Measurements from ENCODE around the gene PABPC3. TPM values are rescaled to one million over a fixed set of nuclear protein-coding genes. Genes with fewer than 3 reads are reported as not detected.

PABPC3 gene
- total and polyA plus RNA-seq, 2 donors (not counting 3 experiments of a cell fraction or from before 2014, with no cell fraction given) = 0.07 to 0.31 TPM

- H3K9me1 ChIP-seq (replicated peaks; ENCODE audit: control insufficient read depth, extremely low read depth, insufficient read depth, low read length) = no peaks in the 10 kb centered on the region
- no peaks in the 10 kb centered on the region for H3K36me3 ChIP-seq (ENCODE audit: control insufficient read depth in 2 of 2, extremely low read depth in 1 of 2, insufficient read depth in 2 of 2, low read length in 2 of 2)
- dilution Hi-C loops (cut with MboI; ENCODE audit: extremely low pct_ligation_motif_present, low sequenced_read_pairs) (no loop called here), intact Hi-C loops (cut with micrococcal nuclease) (no loop called here)
- H3K27me3 ChIP-seq (ENCODE audit: control insufficient read depth in 2 of 2, insufficient read depth in 2 of 2, low read length in 2 of 2) = peaks cover 23 to 36% of the 10 kb centered on the region in 2 experiments
- peak overlapping the region; percentile 59 for H2AFZ ChIP-seq (ENCODE audit: low read depth, low read length)
- H3K4me1 ChIP-seq (ENCODE audit: control insufficient read depth, extremely low read depth, insufficient read depth, low read length) = peaks cover 3% of the 10 kb centered on the region
- TF ChIP-seq EZH2 (IDR thresholded peaks at IDR 0.05; ENCODE audit: borderline replicate concordance, low read depth, low read length, severe bottlenecking) (peak; percentile 64), FOS (IDR thresholded peaks at IDR 0.05; ENCODE audit: borderline replicate concordance, insufficient read depth, low read length) (no peak)
- peak overlapping the region; percentile 42 for H3K4me2 ChIP-seq (ENCODE audit: insufficient read depth, low read length)
- no TSS peak for BruUV-seq (replicated peaks)
- H3K27ac ChIP-seq (ENCODE audit: insufficient read depth, low read depth, low read length) = no peak overlapping the region
- peak overlapping the region in 2 of 3 experiments; percentile 0 to 23 for H3K4me3 ChIP-seq (replicated peaks in 1 of 3; ENCODE audit: insufficient read depth in 1 of 3, low read depth in 1 of 3, low read length in 3 of 3)
- ChIA-PET CTCF (interaction anchor here (0.6 kb wide), 1 partner anchor 144 kb away, joined by 3 read pairs; no protein-coding TSS in a partner anchor), POLR2A (no interaction called here)
- H4K20me1 ChIP-seq (replicated peaks; ENCODE audit: control insufficient read depth, extremely low read depth, insufficient read depth, low read length) = no peaks in the 10 kb centered on the region
- no peak overlapping the region for H3K9ac ChIP-seq (replicated peaks; ENCODE audit: extremely low read depth, insufficient read depth, low read length)
- DNase-seq (ENCODE audit: low read depth, low spot score) = no peak
- no peak for FAIRE-seq
- no peaks in the 10 kb centered on the region for H3K9me3 ChIP-seq (replicated peaks; ENCODE audit: control insufficient read depth, insufficient read depth, low read length)
- H3K79me2 ChIP-seq (ENCODE audit: control insufficient read depth, insufficient read depth, low read length) = no peaks in the 10 kb centered on the region
Measured at GRCh38 chr13:25046985-25047511, 48.9 kb upstream of the PABPC3 start.

GRCh38 chr13:25051065-25051464, 44.9 kb upstream of the PABPC3 start:
- no peak for FAIRE-seq
- ChIA-PET CTCF (no interaction called here), POLR2A (no interaction called here)
- no peaks in the 10 kb centered on the region for H3K9me3 ChIP-seq (replicated peaks; ENCODE audit: control insufficient read depth, insufficient read depth, low read length)
- dilution Hi-C loops (cut with MboI; ENCODE audit: extremely low pct_ligation_motif_present, low sequenced_read_pairs) = no loop called here
- H3K9me1 ChIP-seq (replicated peaks; ENCODE audit: control insufficient read depth, extremely low read depth, insufficient read depth, low read length) = no peaks in the 10 kb centered on the region
- no TSS peak for BruUV-seq (replicated peaks)
- no peaks in the 10 kb centered on the region for H4K20me1 ChIP-seq (replicated peaks; ENCODE audit: control insufficient read depth, extremely low read depth, insufficient read depth, low read length)
- H3K36me3 ChIP-seq (ENCODE audit: control insufficient read depth in 2 of 2, extremely low read depth in 1 of 2, insufficient read depth in 2 of 2, low read length in 2 of 2) = no peaks in the 10 kb centered on the region
- H2AFZ ChIP-seq (ENCODE audit: low read depth, low read length) = no peak overlapping the region
- intact Hi-C loops (cut with micrococcal nuclease) = no loop called here
- H3K9ac ChIP-seq (replicated peaks; ENCODE audit: extremely low read depth, insufficient read depth, low read length) = no peak overlapping the region
- no peak for DNase-seq (ENCODE audit: low read depth, low spot score)
- peaks cover 3% of the 10 kb centered on the region for H3K4me1 ChIP-seq (ENCODE audit: control insufficient read depth, extremely low read depth, insufficient read depth, low read length)
- H3K27ac ChIP-seq (ENCODE audit: insufficient read depth, low read depth, low read length) = no peak overlapping the region
- no peak overlapping the region for H3K4me3 ChIP-seq (replicated peaks in 1 of 3; ENCODE audit: insufficient read depth in 1 of 3, low read depth in 1 of 3, low read length in 3 of 3)
- H3K4me2 ChIP-seq (ENCODE audit: insufficient read depth, low read length) = no peak overlapping the region
- H3K79me2 ChIP-seq (ENCODE audit: control insufficient read depth, insufficient read depth, low read length) = no peaks in the 10 kb centered on the region
- H3K27me3 ChIP-seq (ENCODE audit: control insufficient read depth in 2 of 2, insufficient read depth in 2 of 2, low read length in 2 of 2) = peaks cover 13 to 23% of the 10 kb centered on the region in 2 experiments
- TF ChIP-seq, protein P1, sequence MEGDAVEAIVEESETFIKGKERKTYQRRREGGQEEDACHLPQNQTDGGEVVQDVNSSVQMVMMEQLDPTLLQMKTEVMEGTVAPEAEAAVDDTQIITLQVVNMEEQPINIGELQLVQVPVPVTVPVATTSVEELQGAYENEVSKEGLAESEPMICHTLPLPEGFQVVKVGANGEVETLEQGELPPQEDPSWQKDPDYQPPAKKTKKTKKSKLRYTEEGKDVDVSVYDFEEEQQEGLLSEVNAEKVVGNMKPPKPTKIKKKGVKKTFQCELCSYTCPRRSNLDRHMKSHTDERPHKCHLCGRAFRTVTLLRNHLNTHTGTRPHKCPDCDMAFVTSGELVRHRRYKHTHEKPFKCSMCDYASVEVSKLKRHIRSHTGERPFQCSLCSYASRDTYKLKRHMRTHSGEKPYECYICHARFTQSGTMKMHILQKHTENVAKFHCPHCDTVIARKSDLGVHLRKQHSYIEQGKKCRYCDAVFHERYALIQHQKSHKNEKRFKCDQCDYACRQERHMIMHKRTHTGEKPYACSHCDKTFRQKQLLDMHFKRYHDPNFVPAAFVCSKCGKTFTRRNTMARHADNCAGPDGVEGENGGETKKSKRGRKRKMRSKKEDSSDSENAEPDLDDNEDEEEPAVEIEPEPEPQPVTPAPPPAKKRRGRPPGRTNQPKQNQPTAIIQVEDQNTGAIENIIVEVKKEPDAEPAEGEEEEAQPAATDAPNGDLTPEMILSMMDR (IDR thresholded peaks at IDR 0.05; ENCODE audit: extremely low read depth in 1 of 2, insufficient read depth in 1 of 2, low read depth in 1 of 2, low read length in 2 of 2) = no peak
- TF ChIP-seq POLR2AphosphoS5 (IDR thresholded peaks at IDR 0.05; ENCODE audit: insufficient read depth, low read depth, low read length) = no peak
- TF ChIP-seq MYC (IDR thresholded peaks at IDR 0.05; ENCODE audit: low read depth, low read length) = no peak

Data from endothelial cell of umbilical vein (primary cell).